GM19395 (cell line): ENCODE measurements around the gene ITPK1.
"Not testable (repeated sequence)": the region's sequence is repeated elsewhere in the genome, so short reads cannot be mapped to it uniquely, and the experiment has no call there.

Experiments
- ATAC-seq: cut with Tn5 transposase; IDR thresholded peaks from one replicate; pipeline ENCODE4 v1.9.1; 2021; ENCODE audit warnings: mild to moderate bottlenecking, moderate library complexity; ENCODE audit not compliant: unreplicated experiment

Gene ITPK1

DNA sequence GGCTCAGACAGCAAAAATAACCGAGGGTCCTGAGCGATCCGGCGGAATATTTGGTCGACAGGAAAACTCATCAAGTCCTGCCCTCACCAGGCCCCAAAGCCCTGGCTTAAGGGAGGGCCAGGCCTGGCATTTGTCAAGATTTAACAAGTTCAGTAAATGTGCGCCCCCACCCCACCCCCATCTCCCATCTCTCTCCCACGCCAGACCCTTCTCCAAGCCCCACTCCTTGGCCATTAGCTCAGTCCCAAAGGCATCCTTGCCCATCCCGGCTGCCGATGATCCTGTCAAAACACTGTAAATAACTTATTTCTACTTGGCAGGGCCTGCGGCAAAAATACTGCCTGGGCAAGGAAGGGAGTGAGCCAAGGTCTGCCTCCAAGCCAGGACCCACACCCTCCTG, 52.8 kb downstream of the ITPK1 start:
- no peak for ATAC-seq

- ATAC-seq, result not testable (repeated sequence)
Measured at GRCh38 chr14:93062013-93062412, 53.7 kb downstream of the ITPK1 start.

- ATAC-seq, result no peak
Measured at GRCh38 chr14:93061380-93062012, 54.2 kb downstream of the ITPK1 start.

DNA sequence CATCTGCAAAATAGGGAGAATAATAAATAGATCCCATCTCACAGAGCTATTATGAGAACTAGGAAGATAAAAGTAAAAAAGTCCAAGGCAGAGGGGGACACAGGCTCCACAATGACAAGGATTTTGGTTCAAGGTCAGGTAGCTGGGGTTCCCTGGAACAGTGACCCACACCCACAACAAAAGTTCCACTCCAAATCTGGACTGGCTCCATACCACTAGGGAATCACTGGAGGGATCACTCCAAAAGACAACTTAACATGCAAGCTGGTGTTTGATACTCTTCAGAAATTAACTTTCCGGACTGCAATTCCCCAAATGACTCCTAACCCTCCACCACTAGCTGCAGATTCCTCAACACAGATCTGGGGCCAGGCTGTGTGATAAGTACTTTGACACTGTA, 54.9 kb downstream of the ITPK1 start:
- no peak for ATAC-seq

- no peak for ATAC-seq
Measured at GRCh38 chr14:93059917-93060545, 55.7 kb downstream of the ITPK1 start.

GRCh38 chr14:93059260-93059659, 56.5 kb downstream of the ITPK1 start:
- ATAC-seq, result no peak

- no peak for ATAC-seq
Measured at GRCh38 chr14:93057586-93058280, 58.0 kb downstream of the ITPK1 start.

- ATAC-seq, result no peak
Measured at GRCh38 chr14:93056840-93057585, 58.7 kb downstream of the ITPK1 start.

DNA sequence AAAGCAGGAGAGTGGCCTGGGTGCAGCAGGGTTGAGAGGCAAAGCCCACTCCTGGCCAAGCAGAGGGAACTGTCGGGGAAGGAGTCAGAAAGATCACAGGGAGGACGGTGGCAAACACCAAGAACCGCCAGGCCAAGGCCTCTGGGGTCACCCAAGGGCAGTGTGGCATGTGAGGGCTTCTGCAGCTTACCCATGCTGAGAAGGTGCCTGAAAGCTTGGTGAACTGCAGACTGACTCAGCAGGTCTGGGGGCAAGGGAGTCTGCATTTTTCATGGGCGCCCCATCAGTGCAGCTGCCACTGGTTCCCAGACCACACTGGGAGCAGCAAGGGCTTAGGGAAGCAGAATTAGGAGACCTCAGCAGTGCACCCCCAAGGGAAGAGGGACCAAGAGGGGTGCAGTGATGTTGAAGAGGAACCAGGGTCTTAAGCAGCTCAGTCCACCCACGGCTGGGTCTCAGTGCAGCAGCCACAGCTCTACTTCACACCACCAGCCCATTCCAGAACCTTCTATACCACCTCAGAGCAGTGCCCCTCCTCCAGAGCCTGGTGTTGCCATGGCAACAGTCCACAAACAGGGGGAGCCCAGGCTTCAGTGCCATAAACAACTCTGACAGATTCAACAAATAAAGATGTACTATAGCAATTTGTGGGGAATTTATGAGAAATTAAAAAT, 59.4 kb downstream of the ITPK1 start:
- no peak for ATAC-seq

DNA sequence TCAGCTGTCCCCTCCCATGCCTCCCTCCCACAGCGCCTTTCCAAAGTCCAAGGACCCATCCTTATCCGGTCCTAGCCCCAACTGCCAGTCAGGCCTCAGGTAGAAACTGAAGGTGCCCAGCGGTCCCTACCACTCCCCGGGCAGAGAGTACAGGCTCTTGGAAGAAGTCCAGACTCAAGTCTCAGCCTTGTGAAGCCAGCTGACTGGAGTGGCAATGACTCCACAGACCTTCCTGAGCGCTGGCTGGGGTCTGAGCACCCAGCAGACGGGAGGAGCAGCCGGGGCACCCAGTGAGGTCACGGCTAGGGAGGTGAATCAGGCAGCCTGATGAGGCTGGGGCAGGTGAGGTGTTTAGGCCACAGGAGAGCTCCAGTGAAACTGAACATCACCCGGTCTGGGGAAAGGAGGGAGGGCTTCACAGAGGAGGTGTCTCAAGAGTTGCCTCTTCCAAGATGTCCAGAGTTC, 60.0 kb downstream of the ITPK1 start:
- ATAC-seq, result no peak

- ATAC-seq, result no peak
Measured at GRCh38 chr14:93054876-93055275, 60.8 kb downstream of the ITPK1 start.

DNA sequence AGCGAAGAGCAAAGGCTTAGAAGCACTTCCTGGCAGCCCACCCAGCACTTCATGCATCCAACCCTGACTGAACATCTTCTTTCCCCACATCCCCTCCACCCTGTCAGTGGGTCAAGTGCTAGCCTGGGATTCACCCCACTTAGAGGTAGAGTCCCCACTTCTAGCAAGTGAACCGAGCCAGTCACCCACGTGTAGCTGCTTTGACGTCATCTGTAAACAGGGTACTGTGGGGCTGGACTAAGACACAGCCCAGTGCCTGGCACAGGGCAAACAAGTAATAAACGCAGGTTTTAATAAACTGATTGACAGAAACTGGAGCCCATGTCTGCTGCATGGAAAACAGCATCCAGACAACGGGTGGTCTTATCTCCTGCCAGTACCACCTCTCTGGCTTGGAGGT, 61.7 kb downstream of the ITPK1 start:
- no peak for ATAC-seq

GRCh38 chr14:93051600-93052546, 63.9 kb downstream of the ITPK1 start:
- ATAC-seq, result no peak

DNA sequence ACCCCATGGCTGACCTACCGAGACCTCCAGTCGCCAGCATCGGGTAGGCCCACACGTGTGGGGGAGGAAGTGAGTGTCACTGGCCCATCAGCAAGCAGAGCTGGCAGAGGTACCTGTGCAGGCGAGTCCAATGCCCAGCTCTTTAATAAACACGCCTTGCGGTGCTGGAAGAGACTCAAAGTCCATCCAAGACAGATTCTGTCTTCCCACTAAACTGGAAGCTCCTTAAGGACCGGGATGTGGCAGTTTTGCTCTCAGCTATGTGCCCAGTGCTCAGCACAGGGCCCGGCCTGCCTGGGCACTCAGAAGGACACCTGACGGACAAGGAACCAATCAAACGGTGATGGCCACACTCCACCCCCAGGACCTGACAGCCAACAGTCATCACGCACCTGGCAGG, 65.0 kb downstream of the ITPK1 start:
- ATAC-seq, result no peak

DNA sequence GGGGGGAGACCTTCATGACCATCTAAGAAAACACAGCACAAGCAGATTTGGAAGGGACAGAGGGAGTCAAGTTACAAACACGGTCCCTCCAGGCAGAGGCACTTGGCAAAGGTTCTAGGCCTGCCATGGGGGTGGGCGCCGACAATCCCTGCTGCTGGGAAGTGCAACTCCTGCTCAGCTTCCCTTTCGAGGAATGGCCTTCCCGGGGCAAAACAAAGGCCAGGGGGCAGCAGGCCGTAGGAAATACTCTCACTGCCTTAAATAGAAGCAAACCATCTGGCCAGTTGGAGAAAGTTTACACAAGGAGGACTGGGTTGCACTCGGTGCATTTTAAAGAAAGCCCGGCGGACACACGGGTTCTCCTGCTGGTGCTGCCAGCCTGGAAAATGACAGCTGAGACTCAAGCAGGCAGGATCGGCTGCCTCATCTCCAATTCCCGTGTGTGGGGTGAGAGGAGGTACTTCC, 65.8 kb downstream of the ITPK1 start:
- no peak for ATAC-seq

GRCh38 chr14:93049315-93049714, 66.4 kb downstream of the ITPK1 start:
- no peak for ATAC-seq

DNA sequence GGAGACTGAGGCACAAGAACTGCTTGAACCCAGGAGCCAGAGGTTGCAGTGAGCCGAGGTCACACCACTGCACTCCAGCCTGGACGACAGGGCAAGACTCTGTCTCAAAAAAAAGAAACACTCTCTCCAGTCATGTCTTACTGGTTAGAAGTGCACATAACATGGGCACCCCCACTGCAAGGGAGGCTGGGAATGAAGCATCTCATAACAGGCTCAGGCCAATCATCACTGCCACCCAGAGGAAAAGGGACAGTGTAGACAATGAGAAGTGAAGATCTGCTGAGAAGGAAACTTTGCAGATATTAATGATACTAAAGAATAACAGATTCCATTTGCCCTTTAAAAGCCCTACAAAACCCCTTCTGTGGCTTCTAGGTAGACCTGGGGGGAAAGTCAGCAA, 66.9 kb downstream of the ITPK1 start:
- ATAC-seq, result no peak

GRCh38 chr14:93047661-93048060, 68.1 kb downstream of the ITPK1 start:
- no peak for ATAC-seq

- no peak for ATAC-seq
Measured at GRCh38 chr14:93047157-93047556, 68.6 kb downstream of the ITPK1 start.

DNA sequence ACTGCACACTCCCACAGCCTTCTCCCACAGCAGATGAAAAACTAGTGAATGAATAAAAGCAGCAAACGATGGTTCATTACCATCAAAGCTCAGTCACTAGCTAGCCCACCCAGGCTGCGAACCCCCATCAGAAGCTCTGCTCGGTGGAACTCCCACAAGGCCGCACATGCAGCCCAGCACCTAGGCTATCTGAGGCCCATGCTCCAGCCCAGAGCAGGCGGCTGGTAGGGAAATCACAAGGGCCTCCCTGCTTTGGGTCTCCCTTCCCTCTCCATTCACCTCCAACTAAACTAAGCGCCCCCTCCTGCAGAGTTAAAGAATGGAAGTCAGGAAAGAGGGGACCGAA, 69.0 kb downstream of the ITPK1 start:
- no peak for ATAC-seq
